ENCODE measurements around the gene RHEX.

Gene RHEX

GRCh38 chr1:206082831-206083695, 30.1 kb downstream of the RHEX start:
- no peak for TF ChIP-seq CTCF (conservative IDR thresholded peaks at IDR 0.05; ENCODE audit: low read length)
- no peak for DNase-seq (ENCODE audit: low read depth)
- H3K4me3 ChIP-seq (ENCODE audit: low read length): no peak overlapping the region

DNA sequence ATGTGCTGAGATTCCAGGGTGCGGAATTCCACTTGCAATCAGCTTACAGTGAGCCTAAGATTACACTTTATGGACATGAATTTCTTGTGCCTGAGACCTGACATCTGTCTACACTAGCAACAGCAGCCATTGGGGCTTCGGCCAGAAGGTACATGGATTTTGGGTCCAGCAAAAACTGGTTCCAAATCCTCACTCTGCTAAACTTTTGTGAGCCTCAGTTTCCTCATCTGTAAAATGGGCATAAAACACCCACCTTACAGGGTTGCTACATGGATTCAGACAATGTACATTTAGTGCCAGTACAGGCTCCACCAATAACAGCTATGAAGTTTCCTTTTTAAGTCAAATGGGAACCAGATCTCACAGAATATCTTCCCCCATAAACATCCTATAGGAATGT, 30.8 kb downstream of the RHEX start:
- no peak for DNase-seq (ENCODE audit: low read depth)
- no peak overlapping the region for H3K4me3 ChIP-seq (ENCODE audit: low read length)
- TF ChIP-seq CTCF (conservative IDR thresholded peaks at IDR 0.05; ENCODE audit: low read length): no peak

DNA sequence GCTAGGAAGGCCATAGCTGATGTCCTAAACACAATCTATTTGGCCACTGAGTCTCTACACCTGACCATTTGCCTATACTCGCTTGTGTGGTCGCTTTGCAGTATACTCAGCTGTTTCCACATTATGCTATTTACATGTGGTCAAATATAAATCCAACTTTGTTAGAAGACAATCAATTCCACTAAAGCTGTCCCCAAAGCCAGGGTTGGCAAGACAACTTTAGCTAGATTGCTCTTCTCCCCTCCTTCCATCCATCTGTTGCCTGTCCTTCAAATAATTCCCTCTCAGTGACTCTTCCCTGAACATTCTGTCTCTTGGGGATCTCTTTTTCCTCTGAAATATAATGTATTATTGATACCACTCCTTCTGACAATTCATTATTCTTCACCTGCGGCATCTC, 34.1 kb downstream of the RHEX start:
- no peak for TF ChIP-seq CTCF (conservative IDR thresholded peaks at IDR 0.05; ENCODE audit: low read length)
- no peak overlapping the region for H3K4me3 ChIP-seq (ENCODE audit: low read length)
- DNase-seq (ENCODE audit: low read depth): no peak

DNA sequence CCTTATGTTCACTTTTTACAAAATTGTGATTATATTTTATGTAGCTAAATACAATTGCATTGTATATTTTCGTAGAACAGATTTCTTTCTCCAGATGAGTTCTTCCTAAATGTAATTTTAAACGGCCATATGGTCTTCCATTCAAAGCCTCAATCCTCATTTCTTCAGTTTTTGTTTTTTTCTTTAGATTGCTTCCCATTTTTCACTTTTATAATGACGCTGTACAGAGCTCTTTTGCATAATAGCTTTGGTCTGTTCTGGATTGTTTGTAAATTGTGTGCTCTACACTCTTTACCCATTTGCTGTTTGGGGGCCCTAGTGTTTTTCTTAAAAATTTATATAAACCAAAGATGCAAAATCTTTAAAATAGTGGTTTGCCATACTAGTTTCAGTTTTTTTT, 36.4 kb downstream of the RHEX start:
- H3K4me3 ChIP-seq (ENCODE audit: low read length): no peak overlapping the region
- DNase-seq (ENCODE audit: low read depth): no peak
- TF ChIP-seq CTCF (conservative IDR thresholded peaks at IDR 0.05; ENCODE audit: low read length): no peak

DNA sequence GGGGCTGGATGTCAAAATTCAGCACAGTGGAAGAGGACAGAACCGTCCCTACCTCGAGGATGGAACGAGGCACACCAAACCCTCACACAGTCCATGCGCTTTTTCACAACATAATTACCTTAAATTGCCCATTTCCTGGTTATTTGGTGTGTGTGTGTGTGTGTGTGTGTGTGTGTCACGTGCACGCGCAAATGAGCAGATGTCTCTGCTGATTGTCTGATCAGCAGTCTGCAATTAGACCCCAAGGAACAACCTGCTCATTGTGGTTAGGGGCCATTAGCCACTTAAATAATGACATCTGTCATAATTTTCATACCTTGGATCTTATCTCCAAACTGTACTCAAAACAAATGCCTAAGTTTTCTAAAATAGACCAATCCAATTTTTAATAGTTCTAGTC, 41.1 kb downstream of the RHEX start:
- no peak for TF ChIP-seq CTCF (conservative IDR thresholded peaks at IDR 0.05; ENCODE audit: low read length)
- H3K4me3 ChIP-seq (ENCODE audit: low read length): no peak overlapping the region
- DNase-seq (ENCODE audit: low read depth): no peak

- no peak overlapping the region for H3K4me3 ChIP-seq (ENCODE audit: low read length)
- no peak for DNase-seq (ENCODE audit: low read depth)
- no peak for TF ChIP-seq CTCF (conservative IDR thresholded peaks at IDR 0.05; ENCODE audit: low read length)
Observed at GRCh38 chr1:206097381-206097780, 44.4 kb downstream of the RHEX start.

DNA sequence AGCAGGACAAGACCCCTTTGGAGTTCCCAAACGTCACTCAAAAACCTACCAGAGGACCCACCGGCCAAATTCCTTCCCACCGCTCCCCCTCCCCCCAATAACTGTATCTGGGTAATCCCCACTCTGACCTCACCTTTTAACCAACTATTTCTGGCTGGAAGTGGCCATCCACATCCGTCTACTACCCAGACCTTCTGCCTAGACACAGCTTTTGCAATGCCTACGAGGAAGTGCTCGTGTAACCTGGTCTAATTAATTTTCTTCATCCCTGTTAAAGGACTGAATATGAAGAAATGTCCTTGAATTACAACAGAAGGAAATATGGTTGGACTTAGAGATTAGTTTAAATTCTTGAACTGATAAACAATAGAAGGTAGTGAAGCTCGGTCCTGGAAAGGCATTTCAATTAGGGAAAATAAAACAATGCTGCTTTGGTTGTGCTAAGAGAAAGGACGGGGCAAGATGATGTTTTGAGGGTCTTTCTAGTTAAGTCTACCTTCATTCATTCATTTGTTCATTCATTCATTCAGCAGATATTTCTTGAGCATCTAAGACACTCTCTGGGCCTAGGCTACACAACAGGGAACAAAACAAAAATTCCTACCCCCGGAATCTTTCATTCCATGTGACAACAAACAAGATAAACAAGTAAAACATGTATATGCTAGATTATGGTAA, 45.4 kb downstream of the RHEX start:
- H3K4me3 ChIP-seq (ENCODE audit: low read length): no peak overlapping the region
- TF ChIP-seq CTCF (conservative IDR thresholded peaks at IDR 0.05; ENCODE audit: low read length): no peak
- no peak for DNase-seq (ENCODE audit: low read depth)
